ENCODE data around the gene FOXJ3. TPM values are rescaled to one million over a fixed set of nuclear protein-coding genes. Genes with fewer than 3 reads are reported as not detected.
A peak's percentile ranks its signal among the peaks of the same experiment; 100 is the strongest.

Gene FOXJ3
- total and polyA plus RNA-seq, 2 of the 13 experiments (the other 11 are each of a cell fraction or from before 2014, with no cell fraction given): 16.6 to 48.5 TPM

DNA sequence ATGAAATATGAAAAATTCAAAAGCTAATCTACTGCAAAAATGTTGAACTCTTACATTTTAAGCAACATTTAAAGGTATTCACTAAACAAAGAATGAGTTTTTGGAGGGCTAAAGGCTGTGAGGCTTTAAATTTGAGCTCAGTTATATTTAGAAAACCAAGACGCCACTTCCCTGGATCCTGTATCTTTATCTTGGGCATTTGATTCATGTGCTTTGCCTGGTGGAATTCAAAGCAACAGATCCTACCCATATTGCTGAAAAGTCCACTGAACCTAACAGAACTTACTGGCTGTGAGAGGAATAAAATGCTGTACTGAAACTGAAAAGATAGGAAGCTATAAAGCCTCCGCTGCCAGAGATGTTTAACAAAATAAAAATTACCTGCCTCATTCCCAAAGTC, 14.3 kb downstream of the FOXJ3 start:
- peaks cover 95% of the 10 kb centered on the region for H3K79me2 ChIP-seq (ENCODE audit: insufficient read depth, low read length)
- H3K36me3 ChIP-seq (replicated peaks in 1 of 2; ENCODE audit: control insufficient read depth in 1 of 2, insufficient read depth in 2 of 2, low read length in 2 of 2): peaks cover 0 to 1% of the 10 kb centered on the region in 2 experiments; a peak in 3 of 5 replicates
- DNase-seq (ENCODE audit: low spot score): no peak
- FAIRE-seq: no peak
- BruUV-seq (replicated peaks): no TSS peak
- H3K4me1 ChIP-seq (ENCODE audit: insufficient read depth, low read length): peaks cover 90% of the 10 kb centered on the region
- POLR2A ChIA-PET: interaction anchor here (2.3 kb wide), 1 partner anchor 13 kb away, joined by 6 read pairs; no protein-coding TSS in a partner anchor
- WGBS (ENCODE audit: low lambda C conversion rate): 100% methylated on average over 2 of the region's 2 CpGs
- CTCF ChIA-PET (ENCODE audit: low intra/inter-chr PET ratio, low total read pairs): no interaction called here
- in situ Hi-C loops (cut with HindIII; ENCODE audit: extremely low pct_ligation_motif_present, low pct_unique_long_range_greater_than_20kb): no loop called here
- no peak for TF ChIP-seq JUND (CRISPR knock-in tag; IDR thresholded peaks at IDR 0.05)
- TF ChIP-seq, protein P1, sequence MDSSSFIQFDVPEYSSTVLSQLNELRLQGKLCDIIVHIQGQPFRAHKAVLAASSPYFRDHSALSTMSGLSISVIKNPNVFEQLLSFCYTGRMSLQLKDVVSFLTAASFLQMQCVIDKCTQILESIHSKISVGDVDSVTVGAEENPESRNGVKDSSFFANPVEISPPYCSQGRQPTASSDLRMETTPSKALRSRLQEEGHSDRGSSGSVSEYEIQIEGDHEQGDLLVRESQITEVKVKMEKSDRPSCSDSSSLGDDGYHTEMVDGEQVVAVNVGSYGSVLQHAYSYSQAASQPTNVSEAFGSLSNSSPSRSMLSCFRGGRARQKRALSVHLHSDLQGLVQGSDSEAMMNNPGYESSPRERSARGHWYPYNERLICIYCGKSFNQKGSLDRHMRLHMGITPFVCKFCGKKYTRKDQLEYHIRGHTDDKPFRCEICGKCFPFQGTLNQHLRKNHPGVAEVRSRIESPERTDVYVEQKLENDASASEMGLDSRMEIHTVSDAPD (CRISPR knock-in tag; IDR thresholded peaks at IDR 0.05): no peak
- TF ChIP-seq RBM39 (IDR thresholded peaks at IDR 0.05; ENCODE audit: low read depth, low read length, poor library complexity, severe bottlenecking): no peak
- TF ChIP-seq, protein P2, sequence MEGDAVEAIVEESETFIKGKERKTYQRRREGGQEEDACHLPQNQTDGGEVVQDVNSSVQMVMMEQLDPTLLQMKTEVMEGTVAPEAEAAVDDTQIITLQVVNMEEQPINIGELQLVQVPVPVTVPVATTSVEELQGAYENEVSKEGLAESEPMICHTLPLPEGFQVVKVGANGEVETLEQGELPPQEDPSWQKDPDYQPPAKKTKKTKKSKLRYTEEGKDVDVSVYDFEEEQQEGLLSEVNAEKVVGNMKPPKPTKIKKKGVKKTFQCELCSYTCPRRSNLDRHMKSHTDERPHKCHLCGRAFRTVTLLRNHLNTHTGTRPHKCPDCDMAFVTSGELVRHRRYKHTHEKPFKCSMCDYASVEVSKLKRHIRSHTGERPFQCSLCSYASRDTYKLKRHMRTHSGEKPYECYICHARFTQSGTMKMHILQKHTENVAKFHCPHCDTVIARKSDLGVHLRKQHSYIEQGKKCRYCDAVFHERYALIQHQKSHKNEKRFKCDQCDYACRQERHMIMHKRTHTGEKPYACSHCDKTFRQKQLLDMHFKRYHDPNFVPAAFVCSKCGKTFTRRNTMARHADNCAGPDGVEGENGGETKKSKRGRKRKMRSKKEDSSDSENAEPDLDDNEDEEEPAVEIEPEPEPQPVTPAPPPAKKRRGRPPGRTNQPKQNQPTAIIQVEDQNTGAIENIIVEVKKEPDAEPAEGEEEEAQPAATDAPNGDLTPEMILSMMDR (CRISPR knock-in tag; IDR thresholded peaks at IDR 0.05): no peak
- TF ChIP-seq, protein P3, sequence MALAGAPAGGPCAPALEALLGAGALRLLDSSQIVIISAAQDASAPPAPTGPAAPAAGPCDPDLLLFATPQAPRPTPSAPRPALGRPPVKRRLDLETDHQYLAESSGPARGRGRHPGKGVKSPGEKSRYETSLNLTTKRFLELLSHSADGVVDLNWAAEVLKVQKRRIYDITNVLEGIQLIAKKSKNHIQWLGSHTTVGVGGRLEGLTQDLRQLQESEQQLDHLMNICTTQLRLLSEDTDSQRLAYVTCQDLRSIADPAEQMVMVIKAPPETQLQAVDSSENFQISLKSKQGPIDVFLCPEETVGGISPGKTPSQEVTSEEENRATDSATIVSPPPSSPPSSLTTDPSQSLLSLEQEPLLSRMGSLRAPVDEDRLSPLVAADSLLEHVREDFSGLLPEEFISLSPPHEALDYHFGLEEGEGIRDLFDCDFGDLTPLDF (CRISPR knock-in tag; IDR thresholded peaks at IDR 0.05): no peak
- TF ChIP-seq, protein P4, sequence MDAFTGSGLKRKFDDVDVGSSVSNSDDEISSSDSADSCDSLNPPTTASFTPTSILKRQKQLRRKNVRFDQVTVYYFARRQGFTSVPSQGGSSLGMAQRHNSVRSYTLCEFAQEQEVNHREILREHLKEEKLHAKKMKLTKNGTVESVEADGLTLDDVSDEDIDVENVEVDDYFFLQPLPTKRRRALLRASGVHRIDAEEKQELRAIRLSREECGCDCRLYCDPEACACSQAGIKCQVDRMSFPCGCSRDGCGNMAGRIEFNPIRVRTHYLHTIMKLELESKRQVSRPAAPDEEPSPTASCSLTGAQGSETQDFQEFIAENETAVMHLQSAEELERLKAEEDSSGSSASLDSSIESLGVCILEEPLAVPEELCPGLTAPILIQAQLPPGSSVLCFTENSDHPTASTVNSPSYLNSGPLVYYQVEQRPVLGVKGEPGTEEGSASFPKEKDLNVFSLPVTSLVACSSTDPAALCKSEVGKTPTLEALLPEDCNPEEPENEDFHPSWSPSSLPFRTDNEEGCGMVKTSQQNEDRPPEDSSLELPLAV (CRISPR knock-in tag; conservative IDR thresholded peaks at IDR 0.05; ENCODE audit: low read depth): no peak
- no peak for TF ChIP-seq ZNF572 (CRISPR knock-in tag; IDR thresholded peaks at IDR 0.05)
- intact Hi-C loops (cut with micrococcal nuclease; ENCODE audit: unreplicated experiment): no loop called here
- H3K27ac ChIP-seq (ENCODE audit: extremely low read length, insufficient read depth, low read length): peak overlapping the region; percentile 47
- H3K4me3 ChIP-seq (replicated peaks in 1 of 3; ENCODE audit: insufficient read depth in 1 of 3, low read depth in 2 of 3, low read length in 3 of 3): peak overlapping the region in 1 of 3 experiments; percentile 20; a peak in 2 of 6 replicates
- H3K27me3 ChIP-seq (ENCODE audit: control insufficient read depth in 1 of 2, insufficient read depth in 2 of 2, low read length in 2 of 2): no peaks in the 10 kb centered on the region
- H3K9ac ChIP-seq (ENCODE audit: insufficient read depth, low read depth, low read length): no peak overlapping the region; the same call in 1 of the 2 replicates
- H3K9me3 ChIP-seq (ENCODE audit: low read length): no peaks in the 10 kb centered on the region
- H4K20me1 ChIP-seq (ENCODE audit: insufficient read depth, low read length): peaks cover 33% of the 10 kb centered on the region
- H3K4me2 ChIP-seq (ENCODE audit: low read depth, low read length): peak overlapping the region; percentile 56; the same call in 1 of the 2 replicates
- no peak overlapping the region for H2AFZ ChIP-seq (ENCODE audit: low read length)
- ATAC-seq: no peak
